ENCODE measurements around the gene LTV1.

DNA sequence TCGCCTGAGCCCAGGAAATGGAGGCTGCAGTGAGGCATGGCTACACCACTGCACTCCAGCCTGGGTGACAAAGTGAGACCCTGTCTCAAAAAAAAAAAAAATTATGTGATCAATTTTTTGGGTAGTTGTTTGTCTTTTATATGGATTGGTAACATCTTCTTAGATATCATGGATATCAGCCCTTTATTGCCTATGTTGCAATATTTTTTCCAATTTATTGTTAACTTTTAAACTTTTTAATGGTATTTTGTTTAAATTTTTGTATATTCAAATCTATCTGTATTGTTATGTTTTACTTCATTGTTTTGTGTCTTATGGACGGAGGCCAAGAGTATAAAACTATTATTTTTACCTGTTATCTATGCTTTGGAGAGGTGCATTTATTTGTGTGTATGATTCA is 32.4 kb upstream of the LTV1 start:
- TF ChIP-seq, protein P1, sequence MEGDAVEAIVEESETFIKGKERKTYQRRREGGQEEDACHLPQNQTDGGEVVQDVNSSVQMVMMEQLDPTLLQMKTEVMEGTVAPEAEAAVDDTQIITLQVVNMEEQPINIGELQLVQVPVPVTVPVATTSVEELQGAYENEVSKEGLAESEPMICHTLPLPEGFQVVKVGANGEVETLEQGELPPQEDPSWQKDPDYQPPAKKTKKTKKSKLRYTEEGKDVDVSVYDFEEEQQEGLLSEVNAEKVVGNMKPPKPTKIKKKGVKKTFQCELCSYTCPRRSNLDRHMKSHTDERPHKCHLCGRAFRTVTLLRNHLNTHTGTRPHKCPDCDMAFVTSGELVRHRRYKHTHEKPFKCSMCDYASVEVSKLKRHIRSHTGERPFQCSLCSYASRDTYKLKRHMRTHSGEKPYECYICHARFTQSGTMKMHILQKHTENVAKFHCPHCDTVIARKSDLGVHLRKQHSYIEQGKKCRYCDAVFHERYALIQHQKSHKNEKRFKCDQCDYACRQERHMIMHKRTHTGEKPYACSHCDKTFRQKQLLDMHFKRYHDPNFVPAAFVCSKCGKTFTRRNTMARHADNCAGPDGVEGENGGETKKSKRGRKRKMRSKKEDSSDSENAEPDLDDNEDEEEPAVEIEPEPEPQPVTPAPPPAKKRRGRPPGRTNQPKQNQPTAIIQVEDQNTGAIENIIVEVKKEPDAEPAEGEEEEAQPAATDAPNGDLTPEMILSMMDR (IDR thresholded peaks at IDR 0.05; ENCODE audit: poor library complexity) = no peak
- TF ChIP-seq EZH2 (IDR thresholded peaks at IDR 0.05; ENCODE audit: borderline replicate concordance) = no peak
